Prostate gland (tissue), 2 donors: ENCODE data around the gene TMEM229B. TPM values are rescaled to one million over a fixed set of nuclear protein-coding genes. Genes with fewer than 3 reads are reported as not detected.

ENCODE experiments used
- DNase-seq: peaks from one replicate; pipeline ENCODE4 v3.0.0-alpha.2; 2019; ENCODE audit warnings: low spot score
- H3K27ac ChIP-seq, 2 donors: fragments of 200-600 bp; sonication (generic); 2 replicates each; pipeline ENCODE4 v1.5.1; 2017 to 2019
- H3K27me3 ChIP-seq: fragments of 200-600 bp; sonication (generic); replicated peaks from 2 replicates; pipeline ENCODE4 v1.5.1; 2019; ENCODE audit not compliant: insufficient read depth
- H3K36me3 ChIP-seq, 2 donors: fragments of 200-600 bp; sonication (generic); 1 replicate in 1 of 2; 2 replicates in 1 of 2; pipeline versions ENCODE4 v1.5.1 to v1.8.1; 2017 to 2019
- H3K4me1 ChIP-seq: fragments of 200-600 bp; sonication (generic); replicated peaks from 2 replicates; pipeline ENCODE4 v1.5.1; 2019
- H3K4me3 ChIP-seq, 2 donors: fragments of 200-600 bp; sonication (generic); 2 replicates each; pipeline ENCODE4 v1.5.1; 2017 to 2019
- H3K9me3 ChIP-seq: fragments of 200-600 bp; sonication (generic); 2 replicates; pipeline ENCODE4 v1.5.1; 2017
- CTCF ChIP-seq, 4 experiments: fragments of 200-600 bp in 2 of 4; fragments of 450-650 bp in 2 of 4; sonication (generic) in 2 of 4; IDR thresholded peaks; 1 replicate in 3 of 4; 2 replicates in 1 of 4; pipeline ENCODE4 v1.5.1; 2016 to 2019; ENCODE audit warnings: antibody characterized with exemption in 4 of 4, mild to moderate bottlenecking in 2 of 4, moderate library complexity in 2 of 4
- POLR2A ChIP-seq: fragments of 450-650 bp; IDR thresholded peaks from one replicate; pipeline ENCODE4 v1.6.1; 2016; ENCODE audit warnings: antibody characterized with exemption, mild to moderate bottlenecking
- POLR2AphosphoS5 ChIP-seq: sonication (generic); formaldehyde crosslinking; IDR thresholded peaks from one replicate; pipeline ENCODE4 v1.6.1; 2017; ENCODE audit warnings: antibody characterized with exemption
- WGBS: methylation state at CpG from one replicate; pipeline ENCODE4 v1.1.5; 2018; 5-methylcytosine and 5-hydroxymethylcytosine counted together
- intact Hi-C: fragments of 100-400 bp; cut with DNase I; formaldehyde crosslinking; loops from one replicate; pipeline ENCODE4 v1.14.2; 2022
- total RNA-seq, 2 donors: library from RNA; depleted of rRNA; stranded (reverse); fragments of >200 nt; gene quantifications; one replicate each; pipeline ENCODE4 v1.1.0, GENCODE V29; 2016

Gene TMEM229B
- total RNA-seq, 2 donors from 2014 or later, result 5.7 to 85.4 TPM

- TF ChIP-seq CTCF (IDR thresholded peaks at IDR 0.05) (no peak), POLR2AphosphoS5 (no peak), POLR2A (no peak)
- WGBS, result 22% methylated on average over 7 of the region's 7 CpGs
- no peaks in the 10 kb centered on the region for H3K27me3 ChIP-seq
Measured at GRCh38 chr14:67432050-67432564, 56.4 kb downstream of the TMEM229B start.

GRCh38 chr14:67429510-67430205 is 58.9 kb downstream of the TMEM229B start:
- 68% methylated on average over 9 of the region's 9 CpGs for WGBS
- DNase-seq, result no peak
- no peaks in the 10 kb centered on the region for H3K27me3 ChIP-seq
- no peak overlapping the region for H3K27ac ChIP-seq
- no peaks in the 10 kb centered on the region for H3K4me1 ChIP-seq
- no peaks in the 10 kb centered on the region for H3K36me3 ChIP-seq
- no peak overlapping the region for H3K4me3 ChIP-seq
- no peaks in the 10 kb centered on the region for H3K9me3 ChIP-seq
- intact Hi-C loops, result loop anchor here (2.0 to 10.0 kb wide), 2 partner anchors 85 to 265 kb away; partner anchors contain the start of gene RDH11
- TF ChIP-seq POLR2AphosphoS5, result no peak
- no peak for TF ChIP-seq POLR2A
- TF ChIP-seq CTCF (IDR thresholded peaks at IDR 0.05), result no peak

More at GRCh38 chr14:67432050-67432564, 56.4 kb downstream of the TMEM229B start:
- intact Hi-C loops, result loop anchor here (10.0 kb wide), 1 partner anchor 263 kb away; the partner anchor contains the start of gene RDH11
- Histone ChIP-seq H3K4me1 (no peaks in the 10 kb centered on the region), H3K36me3 (no peaks in the 10 kb centered on the region), H3K27ac (no peak overlapping the region), H3K9me3 (no peaks in the 10 kb centered on the region), H3K4me3 (no peak overlapping the region)
- DNase-seq, result no peak

GRCh38 chr14:67428501-67429031 is 60.0 kb downstream of the TMEM229B start:
- 90% methylated on average over 7 of the region's 7 CpGs for WGBS
- Histone ChIP-seq H3K9me3 (no peaks in the 10 kb centered on the region), H3K4me3 (no peak overlapping the region), H3K27ac (no peak overlapping the region), H3K27me3 (no peaks in the 10 kb centered on the region), H3K4me1 (no peaks in the 10 kb centered on the region), H3K36me3 (no peaks in the 10 kb centered on the region)
- no peak for DNase-seq
- intact Hi-C loops, result loop anchor here (2.0 kb wide), 1 partner anchor 86 kb away; no protein-coding TSS in a partner anchor
- TF ChIP-seq POLR2AphosphoS5 (no peak), CTCF (IDR thresholded peaks at IDR 0.05) (no peak), POLR2A (no peak)

GRCh38 chr14:67426983-67427606 is 61.4 kb downstream of the TMEM229B start:
- Histone ChIP-seq H3K4me1 (no peaks in the 10 kb centered on the region), H3K27ac (no peak overlapping the region), H3K9me3 (no peaks in the 10 kb centered on the region), H3K36me3 (no peaks in the 10 kb centered on the region), H3K4me3 (no peak overlapping the region), H3K27me3 (no peaks in the 10 kb centered on the region)
- DNase-seq, result peak; percentile 74
- intact Hi-C loops, result loop anchor here (1.0 kb wide), 1 partner anchor 144 kb away; no protein-coding TSS in a partner anchor
- TF ChIP-seq CTCF (IDR thresholded peaks at IDR 0.05) (peak; percentile 64 to 89 (median 80)), POLR2A (no peak), POLR2AphosphoS5 (peak; percentile 37)
- 33% methylated on average over 30 of the region's 30 CpGs for WGBS
